MM.1S (cell line): ENCODE measurements around the gene CALM1.

Source experiments
- EZH2 ChIP-seq: fragments of 300-600 bp; sonication (generic); optimal IDR thresholded peaks from 2 replicates; pipeline ENCODE3; 2017; ENCODE audit warnings: low read depth, mild to moderate bottlenecking, antibody characterized with exemption, low read length, mixed read lengths
- TF ChIP-seq, protein P1 (sequence below): fragments of 300-600 bp; sonication (generic); IDR thresholded peaks from 2 replicates; pipeline ENCODE4 v1.5.1; 2016; ENCODE audit warnings: antibody characterized with exemption, low read length, mixed read lengths

- TF ChIP-seq, protein P1, sequence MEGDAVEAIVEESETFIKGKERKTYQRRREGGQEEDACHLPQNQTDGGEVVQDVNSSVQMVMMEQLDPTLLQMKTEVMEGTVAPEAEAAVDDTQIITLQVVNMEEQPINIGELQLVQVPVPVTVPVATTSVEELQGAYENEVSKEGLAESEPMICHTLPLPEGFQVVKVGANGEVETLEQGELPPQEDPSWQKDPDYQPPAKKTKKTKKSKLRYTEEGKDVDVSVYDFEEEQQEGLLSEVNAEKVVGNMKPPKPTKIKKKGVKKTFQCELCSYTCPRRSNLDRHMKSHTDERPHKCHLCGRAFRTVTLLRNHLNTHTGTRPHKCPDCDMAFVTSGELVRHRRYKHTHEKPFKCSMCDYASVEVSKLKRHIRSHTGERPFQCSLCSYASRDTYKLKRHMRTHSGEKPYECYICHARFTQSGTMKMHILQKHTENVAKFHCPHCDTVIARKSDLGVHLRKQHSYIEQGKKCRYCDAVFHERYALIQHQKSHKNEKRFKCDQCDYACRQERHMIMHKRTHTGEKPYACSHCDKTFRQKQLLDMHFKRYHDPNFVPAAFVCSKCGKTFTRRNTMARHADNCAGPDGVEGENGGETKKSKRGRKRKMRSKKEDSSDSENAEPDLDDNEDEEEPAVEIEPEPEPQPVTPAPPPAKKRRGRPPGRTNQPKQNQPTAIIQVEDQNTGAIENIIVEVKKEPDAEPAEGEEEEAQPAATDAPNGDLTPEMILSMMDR: no peak
- TF ChIP-seq EZH2: no peak
These were observed 14.8 kb upstream of the CALM1 start for GRCh38 chr14:90381999-90382451.
